PC-9 (cell line): ENCODE data around the gene PAM. TPM values are rescaled to one million over a fixed set of nuclear protein-coding genes. Genes with fewer than 3 reads are reported as not detected.
"Not testable (repeated sequence)": the region's sequence is repeated elsewhere in the genome, so short reads cannot be mapped to it uniquely, and the experiment has no call there.

ENCODE experiments used
- BruUV-seq: library from RNA; stranded (reverse); fragments of 400-500 nt; replicated peaks from 2 replicates; lab custom pipeline; 2021; lab: Mats Ljungman, UMichigan
- CTCF ChIA-PET: fragments of 300-600 bp; sonication (Branson Sonifier 250); formaldehyde crosslinking; loops from one replicate; lab custom pipeline; 2022; ENCODE audit warnings: antibody characterized with exemption; lab: Charles Lee
- POLR2A ChIA-PET: fragments of 300-600 bp; sonication (Branson Sonifier 250); formaldehyde crosslinking; loops from one replicate; lab custom pipeline; 2022; ENCODE audit warnings: antibody characterized with exemption; ENCODE audit not compliant: unreplicated experiment; lab: Charles Lee
- DNase-seq, 2 experiments: peaks; one replicate each; pipeline versions ENCODE4 v3.0.0 to v3.0.0-alpha.2; 2015 to 2022; ENCODE audit warnings: mixed read lengths in 1 of 2
- H2AFZ ChIP-seq: fragments of 200-600 bp; sonication (generic); 2 replicates; pipeline ENCODE4 v1.8.1; 2017; ENCODE audit warnings: antibody characterized with exemption
- H3F3A ChIP-seq: fragments of 200-600 bp; sonication (generic); 2 replicates; pipeline ENCODE4 v1.8.1; 2017; ENCODE audit warnings: antibody characterized with exemption, mild to moderate bottlenecking, low read depth; ENCODE audit not compliant: insufficient read depth
- H3K27ac ChIP-seq: fragments of 200-600 bp; sonication (generic); 2 replicates; pipeline ENCODE4 v1.6.1; 2016; ENCODE audit warnings: mixed run types
- H3K27me3 ChIP-seq: fragments of 200-600 bp; sonication (generic); 2 replicates; pipeline ENCODE4 v1.6.1; 2016; ENCODE audit warnings: low read depth, mixed run types; ENCODE audit not compliant: insufficient read depth
- H3K36me3 ChIP-seq: fragments of 200-600 bp; sonication (generic); 2 replicates; pipeline ENCODE4 v1.6.1; 2016; ENCODE audit warnings: low read depth, mixed run types
- H3K4me1 ChIP-seq: fragments of 200-600 bp; sonication (generic); replicated peaks from 2 replicates; pipeline ENCODE4 v1.6.1; 2016; ENCODE audit warnings: mixed run types; ENCODE audit not compliant: insufficient read depth
- H3K4me2 ChIP-seq: fragments of 200-600 bp; sonication (generic); 2 replicates; pipeline ENCODE4 v1.6.1; 2017; ENCODE audit warnings: mixed run types
- H3K4me3 ChIP-seq: fragments of 200-600 bp; sonication (generic); 2 replicates; pipeline ENCODE4 v1.6.1; 2016; ENCODE audit warnings: mixed run types
- H3K79me2 ChIP-seq: fragments of 200-600 bp; sonication (generic); 2 replicates; pipeline ENCODE4 v1.6.1; 2017; ENCODE audit warnings: low read depth, mixed run types
- H3K9me2 ChIP-seq: fragments of 200-600 bp; sonication (generic); 2 replicates; pipeline ENCODE4 v1.8.1; 2017; ENCODE audit warnings: mild to moderate bottlenecking; ENCODE audit not compliant: insufficient read depth
- H3K9me3 ChIP-seq: fragments of 200-600 bp; sonication (generic); 2 replicates; pipeline ENCODE4 v1.8.1; 2016; ENCODE audit warnings: low read depth; ENCODE audit not compliant: insufficient read depth
- H4K20me1 ChIP-seq: fragments of 200-600 bp; sonication (generic); 2 replicates; pipeline ENCODE4 v1.8.1; 2017; ENCODE audit not compliant: insufficient read depth
- CTCF ChIP-seq: fragments of 200-600 bp; sonication (generic); conservative IDR thresholded peaks from 2 replicates; pipeline ENCODE4 v1.6.1; 2017; ENCODE audit warnings: mixed run types, antibody characterized with exemption, mild to moderate bottlenecking, moderate library complexity
- EZH2 ChIP-seq: fragments of 200-600 bp; sonication (generic); IDR thresholded peaks from 2 replicates; pipeline ENCODE4 v1.8.0; 2017; ENCODE audit warnings: antibody characterized with exemption, low read depth
- intact Hi-C: fragments of 100-400 bp; cut with micrococcal nuclease; formaldehyde crosslinking; loops from one replicate; pipeline ENCODE4 v1.10.0; 2022; ENCODE audit not compliant: unreplicated experiment
- total RNA-seq: library from RNA; stranded (reverse); gene quantifications from 2 replicates; pipeline ENCODE4 v1.2.3, GENCODE V29; 2021

The PAM gene
- total RNA-seq, 1 experiment from 2014 or later: 88.4 TPM

- no peaks in the 10 kb centered on the region for H3K36me3 ChIP-seq
- no peak overlapping the region for H3K4me2 ChIP-seq
- H3K4me3 ChIP-seq: no peak overlapping the region
- intact Hi-C loops: no loop called here
- no peak overlapping the region for H2AFZ ChIP-seq
- ChIA-PET CTCF (no interaction called here), POLR2A (no interaction called here)
- H3K9me2 ChIP-seq: no peaks in the 10 kb centered on the region
- no peak overlapping the region for H3K27ac ChIP-seq
- no peak for DNase-seq
- TF ChIP-seq EZH2 (no peak), CTCF (no peak)
- no TSS peak for BruUV-seq
- no peaks in the 10 kb centered on the region for H3K9me3 ChIP-seq
- no peaks in the 10 kb centered on the region for H3K4me1 ChIP-seq
- no peaks in the 10 kb centered on the region for H4K20me1 ChIP-seq
- H3K79me2 ChIP-seq: no peaks in the 10 kb centered on the region
- H3K27me3 ChIP-seq: no peaks in the 10 kb centered on the region
- no peaks in the 10 kb centered on the region for H3F3A ChIP-seq
These were observed 243.1 kb downstream of the PAM start for GRCh38 chr5:102998224-102998623.

DNA sequence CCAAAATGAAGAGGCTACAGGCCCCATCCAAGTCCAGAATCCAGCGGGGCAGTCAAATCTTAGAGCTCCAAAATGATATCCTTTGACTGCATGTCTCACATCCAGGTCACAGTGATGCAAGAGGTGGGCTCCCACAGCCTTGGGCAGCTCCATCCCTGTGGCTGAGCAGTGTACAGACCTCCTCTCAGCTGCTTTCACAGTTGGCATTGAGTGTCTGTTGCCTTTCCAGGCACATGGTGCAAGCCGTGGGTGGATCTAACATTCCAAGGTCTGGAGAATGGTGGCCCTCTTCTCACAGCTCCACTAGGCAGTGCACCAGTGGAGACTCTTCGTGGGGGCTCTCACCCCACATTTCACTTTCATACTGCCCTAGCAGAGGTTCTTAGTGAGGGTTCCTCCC, 244.1 kb downstream of the PAM start:
- no TSS peak for BruUV-seq
- CTCF ChIA-PET: no interaction called here

GRCh38 chr5:102999621-103000020, 244.5 kb downstream of the PAM start:
- H3K27me3 ChIP-seq, H3K9me3 ChIP-seq, intact Hi-C loops, H3K4me1 ChIP-seq, H4K20me1 ChIP-seq, POLR2A ChIA-PET, BruUV-seq, H2AFZ ChIP-seq, H3F3A ChIP-seq, H3K4me2 ChIP-seq, H3K79me2 ChIP-seq, H3K4me3 ChIP-seq, DNase-seq, H3K36me3 ChIP-seq, H3K27ac ChIP-seq, CTCF ChIA-PET, H3K9me2 ChIP-seq: not testable (repeated sequence)

More for the DNA sequence above, 244.1 kb downstream of the PAM start:
- Histone ChIP-seq H4K20me1 (no peaks in the 10 kb centered on the region), H2AFZ (no peak overlapping the region), H3K4me1 (no peaks in the 10 kb centered on the region), H3K4me3 (no peak overlapping the region), H3K36me3 (no peaks in the 10 kb centered on the region), H3F3A (no peaks in the 10 kb centered on the region), H3K9me3 (no peaks in the 10 kb centered on the region), H3K27ac (no peak overlapping the region), H3K27me3 (no peaks in the 10 kb centered on the region), H3K9me2 (no peaks in the 10 kb centered on the region), H3K79me2 (no peaks in the 10 kb centered on the region), H3K4me2 (no peak overlapping the region)
- no peak for DNase-seq
- intact Hi-C loops: no loop called here
- no peak for TF ChIP-seq CTCF
- TF ChIP-seq EZH2: no peak
- POLR2A ChIA-PET: no interaction called here

DNA sequence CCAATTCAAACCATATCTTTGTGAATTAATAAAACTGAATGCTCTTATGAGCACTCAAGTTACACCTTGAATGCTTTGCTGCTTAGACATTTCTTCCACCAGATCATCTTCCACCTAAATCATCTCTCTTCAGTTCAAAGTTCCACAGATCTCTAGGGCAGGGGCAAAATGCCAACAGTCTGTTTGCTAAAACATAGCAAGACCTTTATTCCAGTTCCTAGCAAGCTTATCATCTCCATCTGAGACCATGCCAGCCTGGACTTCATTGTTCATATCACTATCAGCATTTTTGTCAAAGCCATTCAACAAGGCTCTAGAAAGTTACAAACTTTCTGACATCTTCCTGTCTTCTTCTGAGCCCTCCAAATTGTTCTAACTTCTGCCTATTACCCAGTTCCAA, 245.0 kb downstream of the PAM start:
- no peaks in the 10 kb centered on the region for H3K27me3 ChIP-seq
- no peaks in the 10 kb centered on the region for H4K20me1 ChIP-seq
- intact Hi-C loops: no loop called here
- H3K9me3 ChIP-seq: no peaks in the 10 kb centered on the region
- no peak overlapping the region for H3K4me2 ChIP-seq
- H3K9me2 ChIP-seq: no peaks in the 10 kb centered on the region
- CTCF ChIA-PET: no interaction called here
- H3K4me1 ChIP-seq: no peaks in the 10 kb centered on the region
- H3F3A ChIP-seq: no peaks in the 10 kb centered on the region
- H3K4me3 ChIP-seq: no peak overlapping the region
- POLR2A ChIA-PET: no interaction called here
- TF ChIP-seq EZH2 (no peak), CTCF (no peak)
- no peak overlapping the region for H2AFZ ChIP-seq
- BruUV-seq: no TSS peak
- no peak overlapping the region for H3K27ac ChIP-seq
- DNase-seq: no peak
- no peaks in the 10 kb centered on the region for H3K79me2 ChIP-seq
- H3K36me3 ChIP-seq: no peaks in the 10 kb centered on the region
